Lower leg skin (tissue), 3 donors: ENCODE results near the gene CRISPLD2.

ENCODE experiments used
- POLR2A ChIP-seq, 2 donors: fragments of 450-650 bp; IDR thresholded peaks; one replicate each; pipeline ENCODE4 v1.6.1; 2016 to 2017; ENCODE audit warnings: antibody characterized with exemption in 2 of 2, mild to moderate bottlenecking in 1 of 2, moderate library complexity in 1 of 2
- TF ChIP-seq, protein P1 (sequence below), 3 donors: fragments of 450-650 bp; IDR thresholded peaks; one replicate each; pipeline ENCODE4 v1.5.1; 2016; ENCODE audit warnings: antibody characterized with exemption in 3 of 3, mild to moderate bottlenecking in 3 of 3, moderate library complexity in 2 of 3

DNA sequence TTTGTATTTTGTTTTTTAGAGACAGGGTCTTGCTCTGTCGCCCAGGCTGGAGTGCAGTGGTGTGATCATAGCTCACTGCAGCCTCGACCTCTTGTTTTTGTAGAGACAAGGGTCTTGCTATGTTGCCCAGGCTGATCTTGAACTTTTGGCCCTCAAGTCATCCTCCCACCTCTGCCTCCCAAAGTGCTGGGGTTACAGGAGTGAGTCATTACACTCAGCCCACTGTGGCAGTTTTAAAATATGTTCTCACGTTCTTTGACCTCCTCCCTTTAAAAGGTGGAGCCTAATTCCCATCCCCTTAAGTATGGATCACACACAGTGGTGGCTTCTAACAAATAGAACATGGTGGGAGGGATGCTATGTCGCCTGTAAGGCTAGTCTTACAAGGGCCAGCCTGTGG is 123.8 kb downstream of the CRISPLD2 start:
- TF ChIP-seq, protein P1, sequence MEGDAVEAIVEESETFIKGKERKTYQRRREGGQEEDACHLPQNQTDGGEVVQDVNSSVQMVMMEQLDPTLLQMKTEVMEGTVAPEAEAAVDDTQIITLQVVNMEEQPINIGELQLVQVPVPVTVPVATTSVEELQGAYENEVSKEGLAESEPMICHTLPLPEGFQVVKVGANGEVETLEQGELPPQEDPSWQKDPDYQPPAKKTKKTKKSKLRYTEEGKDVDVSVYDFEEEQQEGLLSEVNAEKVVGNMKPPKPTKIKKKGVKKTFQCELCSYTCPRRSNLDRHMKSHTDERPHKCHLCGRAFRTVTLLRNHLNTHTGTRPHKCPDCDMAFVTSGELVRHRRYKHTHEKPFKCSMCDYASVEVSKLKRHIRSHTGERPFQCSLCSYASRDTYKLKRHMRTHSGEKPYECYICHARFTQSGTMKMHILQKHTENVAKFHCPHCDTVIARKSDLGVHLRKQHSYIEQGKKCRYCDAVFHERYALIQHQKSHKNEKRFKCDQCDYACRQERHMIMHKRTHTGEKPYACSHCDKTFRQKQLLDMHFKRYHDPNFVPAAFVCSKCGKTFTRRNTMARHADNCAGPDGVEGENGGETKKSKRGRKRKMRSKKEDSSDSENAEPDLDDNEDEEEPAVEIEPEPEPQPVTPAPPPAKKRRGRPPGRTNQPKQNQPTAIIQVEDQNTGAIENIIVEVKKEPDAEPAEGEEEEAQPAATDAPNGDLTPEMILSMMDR (IDR thresholded peaks at IDR 0.05) = no peak
- TF ChIP-seq POLR2A (IDR thresholded peaks at IDR 0.05) = no peak
